ENCODE results near the gene SDC1. TPM values are rescaled to one million over a fixed set of nuclear protein-coding genes. Genes with fewer than 3 reads are reported as not detected.

The SDC1 gene
- total RNA-seq, 6 donors from 2014 or later, result 74.4 to 213 (median 154) TPM

- peaks cover 17 to 52% (median 34%) of the 10 kb centered on the region in 4 donors for H3K4me1 ChIP-seq
- no peak overlapping the region for H3K27ac ChIP-seq
- 78 to 88% methylated on average over 6 of the region's 6 CpGs for WGBS, 2 donors
- DNase-seq (no peak), ATAC-seq (ENCODE audit: low FRiP score in 2 of 2) (no peak)
- no peaks in the 10 kb centered on the region for H3K27me3 ChIP-seq
- H3K4me3 ChIP-seq, result no peak overlapping the region
- no peaks in the 10 kb centered on the region for H3K36me3 ChIP-seq
- TF ChIP-seq EP300 (IDR thresholded peaks at IDR 0.05), result no peak
- H3K9me3 ChIP-seq, result no peaks in the 10 kb centered on the region
Measured at GRCh38 chr2:20188851-20189250, 36.1 kb downstream of the SDC1 start.

GRCh38 chr2:20188201-20188600 lies 36.7 kb downstream of the SDC1 start:
- no peak overlapping the region for H3K27ac ChIP-seq
- TF ChIP-seq POLR2A (IDR thresholded peaks at IDR 0.05) (no peak), EP300 (IDR thresholded peaks at IDR 0.05) (no peak)
- H3K27me3 ChIP-seq, result no peaks in the 10 kb centered on the region
- DNase-seq, result no peak
- ATAC-seq (ENCODE audit: low FRiP score in 2 of 2), result no peak
- H3K4me1 ChIP-seq, result peaks cover 17 to 58% (median 41%) of the 10 kb centered on the region in 4 donors
- no peak overlapping the region for H3K4me3 ChIP-seq
- H3K9me3 ChIP-seq, result no peaks in the 10 kb centered on the region
- WGBS, 2 donors, result 70% methylated on average over 2 of the region's 2 CpGs
- no peaks in the 10 kb centered on the region for H3K36me3 ChIP-seq

GRCh38 chr2:20187331-20187730 lies 37.6 kb downstream of the SDC1 start:
- Histone ChIP-seq H3K36me3 (no peaks in the 10 kb centered on the region), H3K9me3 (no peaks in the 10 kb centered on the region), H3K27ac (peak overlapping the region in 2 of 4 donors; percentile 85 to 95), H3K4me3 (no peak overlapping the region), H3K4me1 (peaks cover 22 to 58% (median 44%) of the 10 kb centered on the region in 4 donors), H3K27me3 (no peaks in the 10 kb centered on the region)
- TF ChIP-seq POLR2AphosphoS5 (IDR thresholded peaks at IDR 0.05) (no peak), EP300 (IDR thresholded peaks at IDR 0.05) (no peak), POLR2A (IDR thresholded peaks at IDR 0.05) (no peak), CTCF (IDR thresholded peaks at IDR 0.05) (no peak)
- 55 to 66% methylated on average over 2 to 3 of the region's 3 CpGs for WGBS, 2 donors
- ATAC-seq (ENCODE audit: low FRiP score in 2 of 2) (no peak), DNase-seq (no peak)

GRCh38 chr2:20186855-20187187 lies 38.1 kb downstream of the SDC1 start:
- peak overlapping the region in 2 of 4 donors; percentile 85 to 95 for H3K27ac ChIP-seq
- H3K36me3 ChIP-seq, result no peaks in the 10 kb centered on the region
- H3K27me3 ChIP-seq, result no peaks in the 10 kb centered on the region
- ATAC-seq (ENCODE audit: low FRiP score in 2 of 2), result no peak
- H3K4me3 ChIP-seq, result no peak overlapping the region
- H3K9me3 ChIP-seq, result no peaks in the 10 kb centered on the region
- TF ChIP-seq CTCF (IDR thresholded peaks at IDR 0.05) (no peak), POLR2A (IDR thresholded peaks at IDR 0.05) (no peak), POLR2AphosphoS5 (IDR thresholded peaks at IDR 0.05) (no peak), EP300 (IDR thresholded peaks at IDR 0.05) (no peak)
- DNase-seq, result no peak
- WGBS, 2 donors, result 78 to 81% methylated on average over 2 to 4 of the region's 4 CpGs
- peaks cover 22 to 56% (median 44%) of the 10 kb centered on the region in 4 donors for H3K4me1 ChIP-seq

GRCh38 chr2:20186078-20186854 lies 38.7 kb downstream of the SDC1 start:
- peaks cover 22 to 59% (median 47%) of the 10 kb centered on the region in 4 donors for H3K4me1 ChIP-seq
- H3K36me3 ChIP-seq, result no peaks in the 10 kb centered on the region
- H3K9me3 ChIP-seq, result no peaks in the 10 kb centered on the region
- no peak for TF ChIP-seq CTCF (IDR thresholded peaks at IDR 0.05)
- peak in 1 of 2 donors; percentile 64 for TF ChIP-seq POLR2AphosphoS5 (IDR thresholded peaks at IDR 0.05)
- peak in 2 of 4 donors; percentile 40 to 87 for TF ChIP-seq POLR2A (IDR thresholded peaks at IDR 0.05)
- ATAC-seq (ENCODE audit: low FRiP score in 2 of 2) (peak; percentile 48 to 52), DNase-seq (peak in 1 of 2 donors; percentile 80)
- no peaks in the 10 kb centered on the region for H3K27me3 ChIP-seq
- no peak overlapping the region for H3K4me3 ChIP-seq
- peak overlapping the region; percentile 74 to 95 (median 84) for H3K27ac ChIP-seq
- WGBS, 2 donors, result 59 to 76% methylated on average over 10 to 13 of the region's 13 CpGs

All from upper lobe of left lung (tissue), 6 donors.